SK-N-SH (cell line): ENCODE results near the gene FKBP2.

Experiments
- ELF1 ChIP-seq: IDR thresholded peaks from 2 replicates; pipeline ENCODE4 v1.4.0; 2012
- EP300 ChIP-seq, 2 experiments: IDR thresholded peaks; 2 replicates each; pipeline versions ENCODE4 v1.4.0 to v1.6.1; 2012; ENCODE audit warnings: borderline replicate concordance in 1 of 2, low read depth in 1 of 2, low read length in 1 of 2
- EZH2phosphoT487 ChIP-seq: fragments of 200-600 bp; sonication (generic); IDR thresholded peaks from 2 replicates; pipeline ENCODE4 v1.6.1; 2017; ENCODE audit warnings: low read depth, mixed run types, mild to moderate bottlenecking, antibody characterized with exemption, moderate library complexity, borderline replicate concordance
- FOXM1 ChIP-seq: IDR thresholded peaks from 2 replicates; pipeline ENCODE4 v1.4.0; 2012; ENCODE audit warnings: low read depth, mild to moderate bottlenecking
- GATA2 ChIP-seq: sonication (generic); formaldehyde crosslinking; IDR thresholded peaks from 2 replicates; pipeline ENCODE4 v1.5.0; 2020; ENCODE audit warnings: mild to moderate bottlenecking, missing genetic modification reagents
- MEF2A ChIP-seq: IDR thresholded peaks from 2 replicates; pipeline ENCODE4 v1.4.0; 2012; ENCODE audit warnings: low read depth, borderline replicate concordance
- RCOR1 ChIP-seq: fragments of 150-350 bp; IDR thresholded peaks from 2 replicates; pipeline ENCODE4 v1.6.1; 2017; ENCODE audit warnings: antibody characterized with exemption, low read length
- RXRA ChIP-seq: IDR thresholded peaks from 2 replicates; pipeline ENCODE4 v1.4.0; 2012; ENCODE audit warnings: low read depth, mild to moderate bottlenecking, borderline replicate concordance
- SIN3A ChIP-seq: IDR thresholded peaks from 2 replicates; pipeline ENCODE4 v1.6.1; 2012; ENCODE audit warnings: low read depth, mild to moderate bottlenecking, low read length, moderate library complexity, borderline replicate concordance
- SMC3 ChIP-seq: IDR thresholded peaks from 2 replicates; pipeline ENCODE4 v1.6.1; 2012; ENCODE audit warnings: low read depth, low read length, improper control_type of control experiment
- TAF1 ChIP-seq: IDR thresholded peaks from 2 replicates; pipeline ENCODE4 v1.6.1; 2012; ENCODE audit warnings: low read depth, mild to moderate bottlenecking, low read length, moderate library complexity, borderline replicate concordance
- TEAD4 ChIP-seq: IDR thresholded peaks from 2 replicates; pipeline ENCODE4 v1.4.0; 2012; ENCODE audit warnings: mild to moderate bottlenecking, borderline replicate concordance; ENCODE audit not compliant: insufficient read depth
- TF ChIP-seq, protein P1 (sequence below): fragments of 200-600 bp; sonication (generic); IDR thresholded peaks from 2 replicates; pipeline ENCODE4 v1.6.1; 2017; ENCODE audit warnings: antibody characterized with exemption, mild to moderate bottlenecking, moderate library complexity

DNA sequence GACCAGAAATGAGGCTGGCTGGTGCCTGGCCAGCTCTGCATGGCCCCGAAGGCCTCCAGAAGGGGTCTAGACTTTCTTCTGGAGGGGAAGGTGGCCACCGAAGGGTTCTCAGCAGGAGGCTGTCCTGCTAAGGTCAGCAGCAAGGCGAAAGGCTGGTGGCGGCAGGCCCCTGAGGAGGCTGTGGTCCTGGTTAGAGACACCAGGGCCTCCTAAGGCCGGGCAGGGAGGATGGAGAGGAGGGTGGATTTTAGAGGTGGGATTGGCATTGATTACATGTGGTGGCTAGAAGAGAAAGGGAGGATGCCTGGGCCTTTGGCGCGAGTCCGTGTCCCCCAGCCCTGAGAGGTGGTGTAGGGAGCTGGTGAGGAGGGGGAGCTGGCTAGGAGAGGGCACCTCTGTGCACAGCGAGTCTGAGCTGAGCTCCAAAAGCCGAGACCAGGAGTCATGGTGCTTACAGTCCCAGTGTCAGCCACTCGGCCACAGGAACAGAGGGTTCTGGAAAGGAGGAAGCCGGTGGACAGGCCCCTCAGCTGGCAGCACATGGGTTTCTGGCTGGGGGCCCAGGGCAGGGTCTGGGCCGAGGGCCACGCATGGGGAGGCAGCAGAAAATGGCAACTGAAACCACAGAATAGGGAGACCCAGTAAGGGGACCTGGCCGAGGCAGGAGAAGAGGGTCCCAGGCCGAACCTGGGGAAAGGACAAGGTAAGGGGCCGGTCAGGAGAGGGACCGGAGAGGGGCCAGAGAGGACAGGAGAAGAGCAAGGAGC, 31.9 kb upstream of the FKBP2 start:
- TF ChIP-seq, protein P1, sequence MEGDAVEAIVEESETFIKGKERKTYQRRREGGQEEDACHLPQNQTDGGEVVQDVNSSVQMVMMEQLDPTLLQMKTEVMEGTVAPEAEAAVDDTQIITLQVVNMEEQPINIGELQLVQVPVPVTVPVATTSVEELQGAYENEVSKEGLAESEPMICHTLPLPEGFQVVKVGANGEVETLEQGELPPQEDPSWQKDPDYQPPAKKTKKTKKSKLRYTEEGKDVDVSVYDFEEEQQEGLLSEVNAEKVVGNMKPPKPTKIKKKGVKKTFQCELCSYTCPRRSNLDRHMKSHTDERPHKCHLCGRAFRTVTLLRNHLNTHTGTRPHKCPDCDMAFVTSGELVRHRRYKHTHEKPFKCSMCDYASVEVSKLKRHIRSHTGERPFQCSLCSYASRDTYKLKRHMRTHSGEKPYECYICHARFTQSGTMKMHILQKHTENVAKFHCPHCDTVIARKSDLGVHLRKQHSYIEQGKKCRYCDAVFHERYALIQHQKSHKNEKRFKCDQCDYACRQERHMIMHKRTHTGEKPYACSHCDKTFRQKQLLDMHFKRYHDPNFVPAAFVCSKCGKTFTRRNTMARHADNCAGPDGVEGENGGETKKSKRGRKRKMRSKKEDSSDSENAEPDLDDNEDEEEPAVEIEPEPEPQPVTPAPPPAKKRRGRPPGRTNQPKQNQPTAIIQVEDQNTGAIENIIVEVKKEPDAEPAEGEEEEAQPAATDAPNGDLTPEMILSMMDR: no peak
- TF ChIP-seq RCOR1 (no peak), FOXM1 (no peak), TAF1 (no peak), TEAD4 (no peak), GATA2 (no peak), SIN3A (no peak), RXRA (no peak), EZH2phosphoT487 (no peak), SMC3 (no peak), ELF1 (no peak), MEF2A (no peak), EP300 (IDR thresholded peaks at IDR 0.05; ENCODE audit: borderline replicate concordance in 1 of 2, low read depth in 1 of 2, low read length in 1 of 2) (no peak)
